ENCODE measurements around the gene RNF169. TPM values are rescaled to one million over a fixed set of nuclear protein-coding genes. Genes with fewer than 3 reads are reported as not detected.
A peak's percentile ranks its signal among the peaks of the same experiment; 100 is the strongest.

The RNF169 gene
- total and polyA plus RNA-seq, 2 of the 8 experiments (the other 6 are each of a cell fraction or from before 2014, with no cell fraction given) = 3.6 to 12.5 TPM

DNA sequence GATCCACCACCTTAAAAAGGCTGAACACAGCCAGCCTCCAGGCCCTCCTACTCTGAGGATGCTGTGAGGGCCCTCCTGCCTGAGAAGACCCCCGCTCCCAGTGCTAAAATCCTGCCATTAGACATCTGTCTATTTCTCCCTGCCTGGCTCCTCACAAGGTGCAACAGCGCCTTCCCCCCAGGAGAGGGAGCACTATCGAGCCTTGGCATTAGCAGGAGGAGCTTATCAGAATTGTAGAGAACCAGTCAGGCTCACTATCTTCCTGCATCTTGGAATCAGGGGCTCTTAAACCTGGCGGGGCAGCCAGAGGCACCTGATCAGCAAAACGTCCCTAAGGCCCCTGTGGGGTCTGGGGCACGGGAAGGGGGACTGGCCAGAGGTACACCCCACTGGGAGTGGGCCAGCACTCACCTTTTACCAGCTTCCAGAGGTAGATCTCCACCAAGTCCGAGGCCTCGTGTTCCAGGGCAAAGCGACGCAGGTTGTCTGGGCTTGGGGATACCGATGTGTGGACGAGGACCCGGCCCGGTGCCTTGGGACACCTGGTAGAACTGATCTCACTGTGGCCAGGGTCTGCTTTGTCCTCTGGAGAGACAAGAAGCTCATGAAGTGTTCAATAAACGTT, 46.2 kb upstream of the RNF169 start (continued):
- TF ChIP-seq, protein P1, sequence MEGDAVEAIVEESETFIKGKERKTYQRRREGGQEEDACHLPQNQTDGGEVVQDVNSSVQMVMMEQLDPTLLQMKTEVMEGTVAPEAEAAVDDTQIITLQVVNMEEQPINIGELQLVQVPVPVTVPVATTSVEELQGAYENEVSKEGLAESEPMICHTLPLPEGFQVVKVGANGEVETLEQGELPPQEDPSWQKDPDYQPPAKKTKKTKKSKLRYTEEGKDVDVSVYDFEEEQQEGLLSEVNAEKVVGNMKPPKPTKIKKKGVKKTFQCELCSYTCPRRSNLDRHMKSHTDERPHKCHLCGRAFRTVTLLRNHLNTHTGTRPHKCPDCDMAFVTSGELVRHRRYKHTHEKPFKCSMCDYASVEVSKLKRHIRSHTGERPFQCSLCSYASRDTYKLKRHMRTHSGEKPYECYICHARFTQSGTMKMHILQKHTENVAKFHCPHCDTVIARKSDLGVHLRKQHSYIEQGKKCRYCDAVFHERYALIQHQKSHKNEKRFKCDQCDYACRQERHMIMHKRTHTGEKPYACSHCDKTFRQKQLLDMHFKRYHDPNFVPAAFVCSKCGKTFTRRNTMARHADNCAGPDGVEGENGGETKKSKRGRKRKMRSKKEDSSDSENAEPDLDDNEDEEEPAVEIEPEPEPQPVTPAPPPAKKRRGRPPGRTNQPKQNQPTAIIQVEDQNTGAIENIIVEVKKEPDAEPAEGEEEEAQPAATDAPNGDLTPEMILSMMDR (IDR thresholded peaks at IDR 0.05; ENCODE audit: control extremely low read depth in 1 of 3, insufficient read depth in 1 of 3, low read depth in 1 of 3, low read length in 3 of 3) = peak; percentile 87 to 97 (median 94)
- TF ChIP-seq SP4 (IDR thresholded peaks at IDR 0.05; ENCODE audit: low read length) (no peak), RAD21 (IDR thresholded peaks at IDR 0.05 in 1 of 2, conservative IDR thresholded peaks at IDR 0.05 in 1 of 2; ENCODE audit: low read depth in 2 of 2, low read length in 2 of 2) (peak; percentile 66 to 79), KDM1A (IDR thresholded peaks at IDR 0.05; ENCODE audit: borderline replicate concordance, low read length) (no peak), TAF1 (IDR thresholded peaks at IDR 0.05; ENCODE audit: low read depth, low read length) (0 out of 2 replicates have a peak, but pooled peaks have one; percentile 35)
- TF ChIP-seq, protein P2, sequence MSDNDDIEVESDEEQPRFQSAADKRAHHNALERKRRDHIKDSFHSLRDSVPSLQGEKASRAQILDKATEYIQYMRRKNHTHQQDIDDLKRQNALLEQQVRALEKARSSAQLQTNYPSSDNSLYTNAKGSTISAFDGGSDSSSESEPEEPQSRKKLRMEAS (IDR thresholded peaks at IDR 0.05) = no peak

Measured in H1 (cell line).